C4-2B (cell line): Measurements from ENCODE around the gene ACP7.
A peak's percentile ranks its signal among the peaks of the same experiment; 100 is the strongest.

Source experiments
- H3K27ac ChIP-seq: fragments of 450-650 bp; 2 replicates; pipeline ENCODE4 v1.5.1; 2017
- ZFX ChIP-seq: fragments of 450-650 bp; IDR thresholded peaks from 2 replicates; pipeline ENCODE4 v1.6.1; 2017
- TF ChIP-seq, protein P1 (sequence below): fragments of 450-650 bp; conservative IDR thresholded peaks from 2 replicates; pipeline ENCODE4 v1.5.1; 2017; ENCODE audit warnings: mild to moderate bottlenecking

The ACP7 gene

DNA sequence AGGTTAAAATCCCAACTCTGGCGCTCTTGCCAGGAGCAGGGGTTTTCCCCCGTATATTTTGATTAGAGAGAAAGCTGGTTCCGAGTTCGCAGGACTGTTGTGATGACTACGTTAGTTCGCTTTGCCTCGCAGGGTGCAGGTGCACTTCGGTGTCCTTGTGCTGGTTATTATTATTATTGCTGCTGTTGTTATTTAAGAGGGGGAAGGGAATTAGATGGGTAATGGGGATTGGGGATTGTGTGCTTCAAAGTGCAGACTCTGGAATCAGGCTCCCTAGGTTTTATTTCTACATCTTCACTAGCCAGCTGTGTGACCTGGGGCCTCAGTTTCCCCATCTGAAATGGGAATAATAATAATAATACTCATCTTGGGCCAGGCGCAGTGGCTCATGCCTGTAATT is 15.2 kb downstream of the ACP7 start:
- no peak overlapping the region for H3K27ac ChIP-seq
- no peak for TF ChIP-seq ZFX
- TF ChIP-seq, protein P1, sequence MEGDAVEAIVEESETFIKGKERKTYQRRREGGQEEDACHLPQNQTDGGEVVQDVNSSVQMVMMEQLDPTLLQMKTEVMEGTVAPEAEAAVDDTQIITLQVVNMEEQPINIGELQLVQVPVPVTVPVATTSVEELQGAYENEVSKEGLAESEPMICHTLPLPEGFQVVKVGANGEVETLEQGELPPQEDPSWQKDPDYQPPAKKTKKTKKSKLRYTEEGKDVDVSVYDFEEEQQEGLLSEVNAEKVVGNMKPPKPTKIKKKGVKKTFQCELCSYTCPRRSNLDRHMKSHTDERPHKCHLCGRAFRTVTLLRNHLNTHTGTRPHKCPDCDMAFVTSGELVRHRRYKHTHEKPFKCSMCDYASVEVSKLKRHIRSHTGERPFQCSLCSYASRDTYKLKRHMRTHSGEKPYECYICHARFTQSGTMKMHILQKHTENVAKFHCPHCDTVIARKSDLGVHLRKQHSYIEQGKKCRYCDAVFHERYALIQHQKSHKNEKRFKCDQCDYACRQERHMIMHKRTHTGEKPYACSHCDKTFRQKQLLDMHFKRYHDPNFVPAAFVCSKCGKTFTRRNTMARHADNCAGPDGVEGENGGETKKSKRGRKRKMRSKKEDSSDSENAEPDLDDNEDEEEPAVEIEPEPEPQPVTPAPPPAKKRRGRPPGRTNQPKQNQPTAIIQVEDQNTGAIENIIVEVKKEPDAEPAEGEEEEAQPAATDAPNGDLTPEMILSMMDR = no peak

DNA sequence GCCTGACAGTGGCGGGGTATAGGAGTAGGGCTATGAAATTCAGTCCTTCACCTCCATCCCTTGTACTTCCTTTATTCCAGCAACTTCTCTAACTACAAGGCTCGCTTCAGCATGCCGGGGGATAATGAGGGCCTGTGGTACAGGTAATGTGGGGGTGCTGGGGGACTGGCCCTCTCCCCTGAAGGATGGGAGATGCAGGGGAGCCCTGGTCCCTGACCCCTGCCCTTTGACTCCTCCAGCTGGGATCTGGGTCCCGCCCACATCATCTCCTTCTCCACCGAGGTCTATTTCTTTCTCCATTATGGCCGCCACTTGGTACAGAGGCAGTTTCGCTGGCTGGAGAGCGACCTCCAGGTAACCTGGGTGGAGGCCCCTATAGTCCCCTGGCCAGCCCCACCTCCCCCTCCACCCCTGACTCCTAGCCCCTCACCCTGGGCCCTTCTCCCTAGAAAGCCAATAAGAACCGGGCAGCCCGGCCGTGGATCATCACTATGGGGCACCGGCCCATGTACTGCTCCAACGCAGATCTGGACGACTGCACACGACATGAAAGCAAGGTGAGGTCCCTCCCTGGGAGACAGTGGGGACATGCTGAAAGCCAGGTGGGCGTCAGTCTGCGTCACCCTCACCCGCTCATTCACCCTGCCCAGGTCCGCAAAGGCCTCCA is 16.5 kb downstream of the ACP7 start:
- TF ChIP-seq, protein P1 = no peak
- TF ChIP-seq ZFX = no peak
- no peak overlapping the region for H3K27ac ChIP-seq

DNA sequence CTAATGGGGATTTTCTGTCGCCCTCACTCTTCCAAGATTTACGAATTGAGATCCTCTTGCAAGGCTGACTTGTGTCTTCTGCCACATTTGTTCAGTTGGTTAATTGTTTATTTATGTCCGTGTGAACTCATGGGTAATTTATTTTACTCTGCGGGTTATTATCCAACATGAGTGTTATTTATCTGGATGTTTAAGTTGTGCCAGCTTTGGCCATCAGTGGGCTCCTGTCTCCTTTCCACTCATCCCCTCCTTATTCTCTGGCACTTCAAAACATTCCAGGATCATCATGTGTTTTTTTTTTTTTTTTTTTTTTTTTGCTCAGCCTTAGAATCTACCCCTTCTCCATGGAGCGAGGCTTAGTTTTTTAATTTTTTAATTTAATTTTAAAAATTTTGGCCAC is 19.0 kb downstream of the ACP7 start:
- no peak overlapping the region for H3K27ac ChIP-seq
- TF ChIP-seq, protein P1 = no peak
- no peak for TF ChIP-seq ZFX

DNA sequence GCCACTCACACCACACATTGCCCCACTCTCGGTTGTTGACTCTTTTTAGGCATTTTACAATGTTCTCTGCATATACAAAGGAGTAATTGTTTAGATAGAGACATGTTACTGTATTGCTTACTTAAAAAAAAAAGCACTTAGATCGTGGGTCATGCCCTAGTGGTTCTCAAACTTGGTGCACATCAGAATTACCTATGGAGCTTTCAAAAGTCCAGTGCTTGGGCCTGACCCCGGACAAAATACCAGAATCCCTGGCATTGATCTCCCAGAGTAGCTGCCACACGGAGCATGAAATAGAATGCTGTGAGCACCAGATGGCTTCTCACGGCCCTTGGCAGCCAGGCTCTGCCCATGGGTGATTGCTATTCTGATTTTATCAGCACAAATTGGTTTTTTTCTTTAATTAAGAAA is 20.0 kb downstream of the ACP7 start:
- no peak for TF ChIP-seq ZFX
- TF ChIP-seq, protein P1 = no peak
- no peak overlapping the region for H3K27ac ChIP-seq

DNA sequence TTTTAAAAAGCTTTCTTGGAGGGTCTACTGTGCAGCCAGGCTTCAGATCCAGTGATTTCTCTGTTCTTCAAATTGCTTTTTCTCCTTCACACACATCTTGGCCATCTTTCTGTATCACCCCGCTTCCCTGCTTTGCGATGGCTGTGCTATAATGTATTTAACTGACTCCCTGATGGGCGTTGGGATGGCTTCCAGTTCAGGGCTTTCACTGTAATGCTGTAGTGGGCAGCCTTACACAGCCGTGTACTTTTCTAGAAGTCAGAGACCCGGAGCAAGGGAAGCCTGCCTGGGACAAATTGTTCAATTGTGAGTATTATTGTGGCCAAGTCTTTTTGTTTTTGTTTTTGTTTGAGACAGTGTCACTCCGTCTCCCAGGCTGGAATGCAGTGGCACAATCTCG is 22.0 kb downstream of the ACP7 start:
- TF ChIP-seq ZFX = no peak
- TF ChIP-seq, protein P1 = no peak
- no peak overlapping the region for H3K27ac ChIP-seq

DNA sequence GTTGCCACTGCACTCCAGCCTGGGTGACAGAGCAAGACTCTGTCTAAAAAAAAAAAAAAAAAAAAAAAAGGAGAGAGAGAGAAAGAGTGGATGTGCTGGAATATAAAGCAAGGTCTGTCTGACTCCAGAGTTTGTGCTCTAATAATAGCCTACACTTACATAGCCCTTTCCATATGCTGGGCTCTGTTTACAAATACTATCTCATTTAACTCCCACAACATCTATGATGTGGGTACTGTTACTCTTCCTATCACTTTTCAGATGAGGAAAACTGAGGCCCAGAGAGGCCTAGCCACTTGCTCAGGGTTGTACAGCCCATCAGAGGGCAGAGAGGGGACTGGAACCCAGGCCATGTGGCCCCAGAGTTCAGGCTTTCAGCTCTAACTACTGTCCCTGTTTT is 25.5 kb downstream of the ACP7 start:
- no peak overlapping the region for H3K27ac ChIP-seq
- TF ChIP-seq ZFX = no peak
- TF ChIP-seq, protein P1 = no peak

DNA sequence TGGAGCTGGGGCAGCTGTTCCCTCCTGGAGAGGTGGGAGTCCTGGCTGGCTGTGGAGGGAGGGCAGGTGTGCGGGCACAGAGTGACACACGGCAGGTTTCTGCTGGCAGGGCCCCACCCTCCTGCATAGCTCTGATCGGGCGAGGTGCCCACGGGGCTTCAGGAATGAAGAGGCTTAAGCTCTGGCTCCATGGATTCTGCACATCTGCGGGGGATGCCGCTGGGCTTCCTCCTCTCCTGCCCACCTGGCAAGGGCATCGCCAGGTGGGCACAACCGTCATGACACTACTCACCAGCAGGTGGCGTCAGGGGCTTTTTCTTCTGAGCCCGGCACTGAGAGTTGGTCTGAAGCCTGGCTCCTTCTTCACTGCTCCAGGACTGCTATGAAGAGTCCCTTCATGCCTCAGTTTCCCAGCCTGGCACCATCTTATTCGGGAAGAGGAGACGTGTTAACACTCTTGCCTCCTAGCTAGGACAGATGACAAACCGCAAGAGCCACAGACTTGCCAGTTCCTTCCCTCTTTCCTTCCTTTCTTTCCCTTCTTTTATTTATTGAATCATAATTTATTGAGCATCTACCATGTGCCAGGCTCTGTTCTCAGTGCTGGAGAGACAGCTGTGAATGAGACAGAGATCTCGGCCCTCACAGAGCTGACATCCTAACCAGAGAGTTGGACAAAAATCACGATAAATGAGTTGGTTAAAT is 26.2 kb downstream of the ACP7 start:
- TF ChIP-seq ZFX = no peak
- TF ChIP-seq, protein P1 = peak; percentile 92
- no peak overlapping the region for H3K27ac ChIP-seq
